ENCODE results near the gene ELP4.

GRCh38 chr11:31487848-31488247, 21.7 kb upstream of the ELP4 start:
- TF ChIP-seq GLI2 (tag by site-specific recombination; IDR thresholded peaks at IDR 0.05; ENCODE audit: borderline replicate concordance, low read depth) (no peak), ZNF24 (tag by site-specific recombination; IDR thresholded peaks at IDR 0.05) (no peak), ZNF146 (tag by site-specific recombination; IDR thresholded peaks at IDR 0.05) (no peak), MEIS1 (CRISPR knock-in tag; IDR thresholded peaks at IDR 0.05; ENCODE audit: borderline replicate concordance) (no peak), ZBTB49 (tag by site-specific recombination; IDR thresholded peaks at IDR 0.05; ENCODE audit: low read depth) (no peak), ZNF548 (tag by site-specific recombination; IDR thresholded peaks at IDR 0.05) (no peak), ZNF645 (tag by site-specific recombination; IDR thresholded peaks at IDR 0.05) (no peak)

Measured in HEK293 (cell line).